GM19193 (cell line): ENCODE results near the gene CFAP69.

Experiments
- POLR2A ChIP-seq: IDR thresholded peaks from 4 replicates; pipeline ENCODE4 v1.6.1; 2011; ENCODE audit not compliant: insufficient read depth, insufficient read length; ENCODE audit errors: extremely low read depth

Gene CFAP69

GRCh38 chr7:90272242-90272641, 27.3 kb downstream of the CFAP69 start:
- TF ChIP-seq POLR2A = no peak

DNA sequence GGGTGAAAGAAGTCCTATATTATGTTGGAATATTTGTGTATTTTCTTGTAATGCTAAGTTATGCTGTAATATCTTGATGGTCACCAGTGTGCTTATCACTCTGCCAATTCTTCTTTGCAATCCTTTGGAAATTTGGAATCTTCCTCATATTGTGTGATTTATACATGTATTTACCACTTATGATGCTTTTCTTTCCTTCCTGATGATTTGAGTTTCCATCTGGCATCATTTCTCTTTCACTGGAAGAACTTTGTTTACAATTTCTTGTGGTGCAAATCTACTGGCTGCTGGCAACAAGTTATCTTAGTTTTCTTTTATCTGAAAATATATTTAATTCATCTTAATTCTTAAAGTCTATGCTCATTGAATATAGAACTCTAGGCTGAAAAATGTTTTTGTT, 29.2 kb downstream of the CFAP69 start:
- TF ChIP-seq POLR2A = no peak

DNA sequence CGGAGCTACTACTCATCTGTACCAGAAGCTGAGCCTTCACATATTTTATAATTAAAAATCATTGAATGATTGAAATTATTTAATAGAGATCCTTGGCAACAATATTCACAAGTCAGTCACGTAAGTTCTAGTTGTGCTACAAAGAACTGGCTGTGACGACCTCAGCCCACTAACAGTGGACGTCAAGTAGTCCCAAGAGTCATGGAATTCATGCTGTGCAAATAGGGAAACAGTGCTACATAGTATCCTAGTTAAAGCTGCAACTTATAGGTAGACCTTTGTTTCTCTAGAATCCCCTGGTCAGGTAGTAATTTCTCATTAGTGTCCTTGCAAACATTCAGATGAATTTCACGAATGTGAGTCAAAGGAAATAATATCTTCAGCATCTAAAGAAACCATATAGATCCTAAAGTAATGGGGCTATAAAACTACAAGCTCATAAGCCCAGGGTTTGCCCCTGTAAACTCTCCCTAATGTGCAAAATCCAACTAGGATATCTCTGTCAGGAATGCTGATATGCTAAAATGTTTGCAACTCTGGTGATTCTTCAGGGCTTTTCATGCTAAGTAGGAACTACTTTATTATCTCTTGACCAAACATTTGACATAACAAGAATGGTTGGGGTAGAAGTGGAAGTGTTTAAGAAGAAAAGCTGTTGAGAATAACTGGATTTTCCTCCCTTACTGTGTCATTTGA, 31.2 kb downstream of the CFAP69 start:
- TF ChIP-seq POLR2A = no peak

GRCh38 chr7:90288154-90288553, 43.2 kb downstream of the CFAP69 start:
- no peak for TF ChIP-seq POLR2A

DNA sequence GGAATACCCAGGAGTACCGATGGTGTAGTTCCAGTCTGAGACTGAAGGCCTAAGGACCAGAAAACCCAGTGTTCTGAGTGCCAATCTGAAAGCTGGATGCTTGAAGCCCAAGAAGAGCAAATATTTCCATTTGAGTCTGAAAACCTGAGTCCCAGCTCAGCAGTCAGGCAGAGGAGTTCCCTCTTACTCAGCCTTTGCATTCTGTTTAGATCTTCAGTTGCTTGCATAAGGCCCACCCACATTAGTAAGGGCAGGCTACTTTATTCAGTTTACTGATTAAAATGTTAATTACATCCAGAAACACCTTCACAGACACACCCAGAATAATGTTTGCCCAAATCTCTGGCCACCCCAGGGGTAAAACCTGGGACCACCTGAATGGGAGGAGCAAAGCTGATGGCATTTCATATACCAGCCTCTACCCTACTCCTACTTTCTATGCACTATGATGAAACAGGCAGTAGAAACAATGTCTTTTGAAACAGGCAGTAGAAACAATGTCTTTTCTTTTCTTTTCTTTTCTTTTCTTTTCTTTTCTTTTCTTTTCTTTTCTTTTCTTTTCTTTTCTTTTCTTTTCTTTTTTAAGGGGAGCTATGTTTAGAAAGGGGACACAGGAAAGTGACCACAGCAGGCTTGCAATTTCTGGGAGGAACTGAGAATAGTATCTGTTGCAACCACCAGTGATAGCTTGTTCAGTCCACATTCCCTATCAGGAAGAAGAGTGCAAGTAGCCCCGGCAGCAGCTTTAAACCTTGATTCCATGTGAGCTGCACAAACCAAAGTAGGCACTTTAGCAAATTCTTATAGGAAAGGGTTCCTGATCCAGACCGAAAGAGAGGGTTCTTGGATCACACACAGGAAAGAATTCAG, 45.5 kb downstream of the CFAP69 start:
- TF ChIP-seq POLR2A = no peak

- no peak for TF ChIP-seq POLR2A
Measured at GRCh38 chr7:90298145-90299038, 53.4 kb downstream of the CFAP69 start.

DNA sequence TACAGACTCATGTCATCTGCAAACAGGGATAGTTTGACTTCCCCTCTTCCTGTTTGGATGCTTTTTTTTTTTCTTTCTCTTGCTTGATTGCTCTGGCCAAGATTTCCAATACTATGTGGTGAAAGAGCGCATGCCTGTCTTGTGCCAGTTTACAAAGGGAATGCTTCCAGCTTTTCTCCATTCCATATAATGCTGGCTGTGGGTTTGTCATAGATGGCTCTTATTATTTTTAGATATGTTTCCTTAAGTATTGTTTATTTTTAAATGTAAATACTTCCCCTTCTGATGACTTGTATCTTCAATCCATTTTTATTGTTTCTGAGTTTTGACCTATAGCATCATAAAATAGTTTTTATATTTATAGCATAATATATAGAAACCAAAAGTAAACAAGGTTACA, 58.3 kb downstream of the CFAP69 start:
- no peak for TF ChIP-seq POLR2A

- TF ChIP-seq POLR2A = no peak
Measured at GRCh38 chr7:90309872-90310271, 64.9 kb downstream of the CFAP69 start.

GRCh38 chr7:90311175-90311574, 66.2 kb downstream of the CFAP69 start:
- TF ChIP-seq POLR2A = no peak

DNA sequence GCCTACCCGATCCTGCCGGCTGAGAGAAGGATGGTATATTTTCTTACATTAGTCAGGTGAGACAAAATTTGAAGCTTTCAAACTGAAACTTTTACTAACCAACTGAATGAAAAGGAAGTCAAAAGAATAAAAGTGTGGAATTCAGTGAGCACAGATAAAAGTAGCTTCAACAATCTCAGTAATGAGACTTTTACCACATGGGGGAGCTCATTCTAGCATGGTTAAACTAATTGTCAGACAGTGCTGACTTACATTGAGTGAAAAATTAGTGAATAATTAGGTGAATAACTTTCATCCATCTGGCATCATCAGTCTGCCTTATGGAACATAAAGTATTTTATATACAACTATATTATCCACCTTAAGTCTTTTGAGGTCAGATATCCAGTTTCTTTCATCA, 67.8 kb downstream of the CFAP69 start:
- no peak for TF ChIP-seq POLR2A

- TF ChIP-seq POLR2A = no peak
Measured at GRCh38 chr7:90313907-90314306, 68.9 kb downstream of the CFAP69 start.

- TF ChIP-seq POLR2A = no peak
Measured at GRCh38 chr7:90320014-90320413, 75.0 kb downstream of the CFAP69 start.

DNA sequence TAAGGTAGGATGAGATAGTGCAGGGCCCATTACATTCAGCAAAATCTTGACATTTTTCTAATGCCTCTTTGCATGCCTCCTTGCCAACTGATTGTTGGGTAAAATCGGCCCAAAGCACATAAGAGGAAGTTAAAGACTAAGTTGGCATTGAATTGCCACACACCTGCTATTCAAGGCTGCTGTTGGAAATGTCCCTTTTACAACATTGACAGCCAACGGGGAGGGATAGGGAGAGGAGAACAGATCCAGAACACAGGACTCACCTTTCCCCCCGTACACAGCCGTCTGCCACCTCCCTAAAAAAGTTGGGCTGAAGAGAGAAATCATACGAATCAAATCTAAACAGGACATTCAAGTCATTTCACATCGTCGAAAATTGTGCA, 75.4 kb downstream of the CFAP69 start:
- TF ChIP-seq POLR2A = no peak

GRCh38 chr7:90320801-90321494, 76.0 kb downstream of the CFAP69 start, which contains the start of gene FAM237B:
FAM237B (minus strand) TSS chr7:90321304; CDS start chr7:90319748, 1,556 bp downstream.
- no peak for TF ChIP-seq POLR2A

DNA sequence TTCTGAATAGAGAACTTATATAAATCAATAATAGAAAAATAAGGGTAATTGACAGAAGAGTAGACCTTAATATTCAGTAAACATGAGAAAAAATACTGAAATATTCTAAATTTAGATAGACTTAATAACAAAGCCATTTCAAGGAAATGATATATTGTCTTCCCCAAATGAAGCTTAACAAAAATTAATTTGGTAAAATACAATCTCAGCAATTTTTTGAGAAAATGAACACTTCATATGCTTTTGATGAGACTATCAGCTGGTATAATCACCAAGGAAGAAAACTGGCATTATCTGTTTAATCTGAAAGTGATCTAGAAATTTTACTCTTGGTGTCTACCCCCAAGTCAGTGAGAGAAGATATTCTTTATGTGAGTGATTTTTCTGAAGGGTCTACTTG, 77.9 kb downstream of the CFAP69 start:
- TF ChIP-seq POLR2A = no peak

DNA sequence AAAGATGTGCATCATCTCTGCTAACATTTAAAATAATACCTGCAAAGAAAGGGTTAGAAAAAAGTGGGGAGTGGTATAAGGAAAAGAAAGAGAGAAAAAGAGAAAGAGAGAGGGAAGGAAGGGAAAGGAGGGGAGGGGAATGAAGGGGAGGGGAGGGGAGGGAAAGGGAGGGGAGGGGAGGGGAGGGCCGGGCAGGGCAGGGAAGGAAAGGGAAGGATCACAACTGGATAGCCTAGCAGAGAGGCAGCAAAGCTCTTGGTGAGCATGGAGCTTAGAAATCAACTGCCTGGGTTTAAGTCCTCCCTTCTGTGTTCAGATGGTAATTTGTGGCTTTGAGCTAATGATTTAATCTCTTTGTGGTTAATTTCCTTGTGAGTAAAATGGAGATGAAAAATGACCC, 81.5 kb downstream of the CFAP69 start:
- TF ChIP-seq POLR2A = no peak
